HT-29 (cell line): ENCODE measurements around the gene WDR74. TPM values are rescaled to one million over a fixed set of nuclear protein-coding genes. Genes with fewer than 3 reads are reported as not detected.
"Not testable (repeated sequence)": the region's sequence is repeated elsewhere in the genome, so short reads cannot be mapped to it uniquely, and the experiment has no call there.

Source experiments
- DNase-seq: peaks from one replicate; pipeline ENCODE4 v3.0.0-alpha.2; 2015; ENCODE audit warnings: low spot score
- total RNA-seq: library from RNA; depleted of rRNA; stranded (reverse); fragments of >200 nt; shearing (Covaris generic); gene quantifications from 2 replicates; pipeline ENCODE4 v1.2.3, GENCODE V29; 2014

Gene WDR74
- total RNA-seq, 1 experiment from 2014 or later: 183 TPM

- peak; percentile 99 for DNase-seq
Measured at GRCh38 chr11:62841361-62842170, 2.2 kb upstream of the WDR74 start.

- DNase-seq: peak; percentile 99
Measured at GRCh38 chr11:62840721-62841360, 1.5 kb upstream of the WDR74 start.

- no peak for DNase-seq
Measured at GRCh38 chr11:62835336-62835735, 4.1 kb downstream of the WDR74 start.

GRCh38 chr11:62832336-62833234, 6.8 kb downstream of the WDR74 start, which contains the start of gene TEX54:
Gene TEX54, minus strand, starts transcription at chr11:62832841.
- no peak for DNase-seq

GRCh38 chr11:62831520-62832335, 7.7 kb downstream of the WDR74 start, which contains the start of gene STX5:
Gene STX5, minus strand, starts transcription at chr11:62832051. Its CDS starts 808 bp downstream, at chr11:62831243.
- peak; percentile 100 for DNase-seq

GRCh38 chr11:62830904-62831519, 8.4 kb downstream of the WDR74 start:
- DNase-seq: no peak

GRCh38 chr11:62828130-62828529, 11.3 kb downstream of the WDR74 start:
- DNase-seq: not testable (repeated sequence)

GRCh38 chr11:62823677-62824076, 15.7 kb downstream of the WDR74 start:
- no peak for DNase-seq

- DNase-seq: no peak
Measured at GRCh38 chr11:62817129-62817528, 22.3 kb downstream of the WDR74 start.

GRCh38 chr11:62816557-62816956, 22.8 kb downstream of the WDR74 start:
- DNase-seq: no peak

GRCh38 chr11:62811659-62812058, 27.7 kb downstream of the WDR74 start:
- DNase-seq: no peak

- no peak for DNase-seq
Measured at GRCh38 chr11:62810748-62811147, 28.6 kb downstream of the WDR74 start.

- no peak for DNase-seq
Measured at GRCh38 chr11:62806611-62807121, 32.7 kb downstream of the WDR74 start.

GRCh38 chr11:62805961-62806441, 33.4 kb downstream of the WDR74 start:
- no peak for DNase-seq

- DNase-seq: peak; percentile 99
Measured at GRCh38 chr11:62805076-62805892, 34.1 kb downstream of the WDR74 start, which contains the start of gene NXF1. Gene NXF1, minus strand, starts transcription at chr11:62805440. Its CDS starts 84 bp downstream, at chr11:62805356.

GRCh38 chr11:62804310-62805075, 34.9 kb downstream of the WDR74 start:
- peak; percentile 75 for DNase-seq

- DNase-seq: no peak
Measured at GRCh38 chr11:62801071-62801470, 38.3 kb downstream of the WDR74 start.

- DNase-seq: no peak
Measured at GRCh38 chr11:62799486-62799885, 39.9 kb downstream of the WDR74 start.
